Ovary (tissue), 3 donors: ENCODE results near the gene SPATA22.

Source experiments
- EP300 ChIP-seq: sonication (generic); formaldehyde crosslinking; IDR thresholded peaks from one replicate; pipeline ENCODE4 v1.6.1; 2017; ENCODE audit warnings: antibody characterized with exemption
- POLR2A ChIP-seq: fragments of 450-650 bp; IDR thresholded peaks from one replicate; pipeline ENCODE4 v1.6.1; 2017; ENCODE audit warnings: antibody characterized with exemption, mild to moderate bottlenecking, moderate library complexity
- TF ChIP-seq, protein P1 (sequence below), 3 donors: fragments of 450-650 bp in 2 of 3; fragments of 200-600 bp in 1 of 3; IDR thresholded peaks; one replicate each; pipeline versions ENCODE4 v1.5.1 to v1.8.0; 2016 to 2022; ENCODE audit warnings: antibody characterized with exemption in 3 of 3, mild to moderate bottlenecking in 1 of 3
- donor health status: DM: no; HTN: no; CAD: no.

- TF ChIP-seq, protein P1, sequence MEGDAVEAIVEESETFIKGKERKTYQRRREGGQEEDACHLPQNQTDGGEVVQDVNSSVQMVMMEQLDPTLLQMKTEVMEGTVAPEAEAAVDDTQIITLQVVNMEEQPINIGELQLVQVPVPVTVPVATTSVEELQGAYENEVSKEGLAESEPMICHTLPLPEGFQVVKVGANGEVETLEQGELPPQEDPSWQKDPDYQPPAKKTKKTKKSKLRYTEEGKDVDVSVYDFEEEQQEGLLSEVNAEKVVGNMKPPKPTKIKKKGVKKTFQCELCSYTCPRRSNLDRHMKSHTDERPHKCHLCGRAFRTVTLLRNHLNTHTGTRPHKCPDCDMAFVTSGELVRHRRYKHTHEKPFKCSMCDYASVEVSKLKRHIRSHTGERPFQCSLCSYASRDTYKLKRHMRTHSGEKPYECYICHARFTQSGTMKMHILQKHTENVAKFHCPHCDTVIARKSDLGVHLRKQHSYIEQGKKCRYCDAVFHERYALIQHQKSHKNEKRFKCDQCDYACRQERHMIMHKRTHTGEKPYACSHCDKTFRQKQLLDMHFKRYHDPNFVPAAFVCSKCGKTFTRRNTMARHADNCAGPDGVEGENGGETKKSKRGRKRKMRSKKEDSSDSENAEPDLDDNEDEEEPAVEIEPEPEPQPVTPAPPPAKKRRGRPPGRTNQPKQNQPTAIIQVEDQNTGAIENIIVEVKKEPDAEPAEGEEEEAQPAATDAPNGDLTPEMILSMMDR (IDR thresholded peaks at IDR 0.05) = no peak
- TF ChIP-seq EP300 = no peak
- no peak for TF ChIP-seq POLR2A
Measured at GRCh38 chr17:3485481-3486068, 14.0 kb upstream of the SPATA22 start.
